ENCODE results near the gene CDH4. TPM values are rescaled to one million over a fixed set of nuclear protein-coding genes. Genes with fewer than 3 reads are reported as not detected.

The CDH4 gene
- total and polyA plus RNA-seq, 9 of the 15 experiments (the other 6 are each of a cell fraction or from before 2014, with no cell fraction given) = 0.04 TPM; not detected in 8

DNA sequence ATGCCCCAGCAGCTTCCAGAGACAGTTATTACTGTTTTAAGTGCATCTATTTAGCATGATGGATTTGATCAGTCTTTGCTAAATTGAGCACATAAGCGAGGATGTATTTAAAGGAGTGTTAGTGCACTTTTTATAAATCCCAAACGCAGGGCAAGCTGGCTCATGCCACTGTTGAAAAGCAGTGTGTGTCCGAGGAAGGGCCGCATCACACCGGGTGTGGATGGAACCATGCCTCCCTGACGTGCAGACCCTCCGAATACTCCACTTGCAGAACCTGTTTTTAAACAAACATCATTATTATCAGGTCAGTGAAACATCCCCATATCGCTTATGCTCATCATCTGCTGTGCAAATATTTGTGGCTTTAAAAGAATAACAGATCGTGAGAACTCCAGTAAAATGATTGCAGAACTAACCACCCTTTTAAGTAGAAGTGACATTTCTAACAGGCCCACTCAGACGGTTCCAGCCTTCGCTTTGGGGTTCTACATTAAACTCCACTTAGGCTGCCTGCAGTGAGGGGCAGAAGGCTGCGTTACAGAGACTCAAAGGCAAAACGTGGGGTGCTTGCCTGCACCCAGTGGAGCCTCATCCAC, 190.1 kb downstream of the CDH4 start:
- intact Hi-C loops (cut with micrococcal nuclease) = no loop called here
- peaks cover 3 to 24% of the 10 kb centered on the region in 2 experiments; a peak in 2 of 5 replicates for H3K27me3 ChIP-seq (ENCODE audit: control insufficient read depth in 2 of 2, insufficient read depth in 2 of 2, low read length in 2 of 2)
- H3K79me2 ChIP-seq (ENCODE audit: control insufficient read depth, insufficient read depth, low read length) = no peaks in the 10 kb centered on the region
- 0% methylated on average over 13 of the region's 13 CpGs for WGBS (ENCODE audit: insufficient coverage, low coverage, missing lambda C conversion rate)
- H3K27ac ChIP-seq (ENCODE audit: extremely low read depth, low read depth, low read length) = no peak overlapping the region
- H3K4me3 ChIP-seq = no peak overlapping the region
- DNase-seq (ENCODE audit: extremely low read depth in 1 of 4, low spot score in 3 of 4) = no peak
- no peaks in the 10 kb centered on the region for H3K9me1 ChIP-seq (ENCODE audit: control insufficient read depth, insufficient read depth, low read length)
- H3K36me3 ChIP-seq (ENCODE audit: control insufficient read depth, insufficient read depth, low read length) = no peaks in the 10 kb centered on the region
- no peak for FAIRE-seq
- no peaks in the 10 kb centered on the region; a peak in 1 of 5 replicates for H3K4me1 ChIP-seq (replicated peaks in 1 of 2; ENCODE audit: control insufficient read depth in 2 of 2, insufficient read depth in 2 of 2, low read length in 2 of 2)
- BruUV-seq (replicated peaks) = no TSS peak
- no peak overlapping the region for H2AFZ ChIP-seq (ENCODE audit: low read depth, low read length)
- H3K4me2 ChIP-seq (ENCODE audit: insufficient read depth, low read length) = no peak overlapping the region
- ATAC-seq = no peak
- H3K9me3 ChIP-seq (replicated peaks; ENCODE audit: control insufficient read depth, insufficient read depth, low read depth, low read length) = no peaks in the 10 kb centered on the region
- POLR2A ChIA-PET = interaction anchor here (0.6 kb wide), 1 partner anchor 54 kb away, joined by 3 read pairs; no protein-coding TSS in a partner anchor
- in situ Hi-C loops (cut with MboI) = no loop called here
- H4K20me1 ChIP-seq (replicated peaks; ENCODE audit: control insufficient read depth, insufficient read depth, low read length) = no peaks in the 10 kb centered on the region; the same call in 1 of the 2 replicates
- CTCF ChIA-PET (ENCODE audit: low intra/inter-chr PET ratio) = no interaction called here
- H3K9ac ChIP-seq (ENCODE audit: insufficient read depth in 1 of 2, low read depth in 2 of 2, low read length in 2 of 2) = no peak overlapping the region
- TF ChIP-seq ZNF780A (CRISPR knock-in tag; IDR thresholded peaks at IDR 0.05) = no peak
- no peak for TF ChIP-seq ZNF277 (CRISPR knock-in tag; IDR thresholded peaks at IDR 0.05; ENCODE audit: borderline replicate concordance)
- no peak for TF ChIP-seq RBBP5 (IDR thresholded peaks at IDR 0.05; ENCODE audit: borderline replicate concordance, insufficient read depth, low read length, poor library complexity, severe bottlenecking)
- TF ChIP-seq PML (IDR thresholded peaks at IDR 0.05; ENCODE audit: low read length) = no peak
- no peak for TF ChIP-seq POLR2AphosphoS2 (IDR thresholded peaks at IDR 0.05; ENCODE audit: low read length)
- no peak for TF ChIP-seq ZNF561 (CRISPR knock-in tag; conservative IDR thresholded peaks at IDR 0.05)
- no peak for TF ChIP-seq TCF7L2 (IDR thresholded peaks at IDR 0.05; ENCODE audit: low read depth, low read length)
- no peak for TF ChIP-seq CEBPG (CRISPR knock-in tag; IDR thresholded peaks at IDR 0.05)
- no peak for TF ChIP-seq CEBPG (tag; conservative IDR thresholded peaks at IDR 0.05 in 1 of 2, IDR thresholded peaks at IDR 0.05 in 1 of 2)
- no peak for TF ChIP-seq SRF (CRISPR knock-in tag; IDR thresholded peaks at IDR 0.05)
- TF ChIP-seq, protein P1, sequence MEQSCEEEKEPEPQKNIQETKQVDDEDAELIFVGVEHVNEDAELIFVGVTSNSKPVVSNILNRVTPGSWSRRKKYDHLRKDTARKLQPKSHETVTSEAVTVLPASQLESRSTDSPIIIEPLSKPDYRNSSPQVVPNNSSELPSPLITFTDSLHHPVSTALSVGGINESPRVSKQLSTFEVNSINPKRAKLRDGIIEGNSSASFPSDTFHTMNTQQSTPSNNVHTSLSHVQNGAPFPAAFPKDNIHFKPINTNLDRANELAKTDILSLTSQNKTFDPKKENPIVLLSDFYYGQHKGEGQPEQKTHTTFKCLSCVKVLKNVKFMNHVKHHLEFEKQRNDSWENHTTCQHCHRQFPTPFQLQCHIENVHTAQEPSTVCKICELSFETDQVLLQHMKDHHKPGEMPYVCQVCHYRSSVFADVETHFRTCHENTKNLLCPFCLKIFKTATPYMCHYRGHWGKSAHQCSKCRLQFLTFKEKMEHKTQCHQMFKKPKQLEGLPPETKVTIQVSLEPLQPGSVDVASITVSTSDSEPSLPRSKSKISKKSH (CRISPR knock-in tag; IDR thresholded peaks at IDR 0.05) = no peak
- no peak for TF ChIP-seq LEF1 (IDR thresholded peaks at IDR 0.05)
- no peak for TF ChIP-seq BRD4 (IDR thresholded peaks at IDR 0.05)
- TF ChIP-seq, protein P2, sequence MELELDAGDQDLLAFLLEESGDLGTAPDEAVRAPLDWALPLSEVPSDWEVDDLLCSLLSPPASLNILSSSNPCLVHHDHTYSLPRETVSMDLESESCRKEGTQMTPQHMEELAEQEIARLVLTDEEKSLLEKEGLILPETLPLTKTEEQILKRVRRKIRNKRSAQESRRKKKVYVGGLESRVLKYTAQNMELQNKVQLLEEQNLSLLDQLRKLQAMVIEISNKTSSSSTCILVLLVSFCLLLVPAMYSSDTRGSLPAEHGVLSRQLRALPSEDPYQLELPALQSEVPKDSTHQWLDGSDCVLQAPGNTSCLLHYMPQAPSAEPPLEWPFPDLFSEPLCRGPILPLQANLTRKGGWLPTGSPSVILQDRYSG (tag; conservative IDR thresholded peaks at IDR 0.05; ENCODE audit: low read depth) = no peak
- no peak for TF ChIP-seq PHTF2 (CRISPR knock-in tag; IDR thresholded peaks at IDR 0.05)
- no peak for TF ChIP-seq ZNF324 (CRISPR knock-in tag; IDR thresholded peaks at IDR 0.05)
